ENCODE data around the gene GPR84.
A peak's percentile ranks its signal among the peaks of the same experiment; 100 is the strongest.

Gene GPR84

DNA sequence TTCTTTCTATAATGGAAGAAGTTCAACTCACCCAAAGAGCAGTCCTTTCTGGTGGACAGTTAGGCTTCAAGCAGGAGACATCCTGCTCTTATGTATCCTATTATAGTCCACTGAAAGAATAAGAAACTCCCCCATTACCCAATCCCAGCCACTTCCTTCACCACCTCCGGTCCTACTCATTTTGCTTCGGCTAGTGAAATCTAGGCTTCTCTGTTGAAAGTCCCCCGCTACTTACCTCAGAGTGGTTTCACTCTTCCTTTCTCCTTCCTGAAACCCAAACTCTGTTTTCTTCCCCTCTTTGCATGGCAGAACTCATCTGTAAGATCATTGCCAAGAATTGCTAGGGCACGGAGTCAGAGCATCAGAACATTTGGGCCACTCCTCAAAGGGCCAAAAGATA is at the start of gene GPR84:
Gene GPR84 (minus strand): TSS at position 74 of the 400 bp plus-strand sequence. CDS start 635 bp downstream, outside the sequence.
- no peak for DNase-seq

- DNase-seq = no peak
These were observed 49.3 kb upstream of the GPR84 start for GRCh38 chr12:54413284-54414190.

DNA sequence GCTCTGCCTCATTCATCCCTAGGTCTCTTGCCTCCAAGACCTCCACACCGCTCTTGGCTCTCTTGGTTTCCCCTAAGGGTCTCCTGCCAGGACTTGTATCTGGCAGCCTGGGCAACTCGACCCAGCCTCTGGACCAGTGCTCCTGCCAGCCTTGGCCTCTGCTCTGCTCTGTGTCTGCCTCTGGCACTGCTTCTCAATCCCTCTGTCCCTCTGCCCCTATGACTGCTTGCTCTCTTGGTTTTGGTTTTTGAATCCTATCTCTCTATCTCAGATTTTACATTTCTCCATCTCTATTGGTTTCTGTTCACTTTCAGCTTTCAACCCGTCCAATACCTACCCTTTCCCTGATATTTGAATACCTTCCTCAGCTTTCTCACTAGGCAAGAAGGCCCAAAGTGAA is 48.5 kb upstream of the GPR84 start:
- DNase-seq = no peak

DNA sequence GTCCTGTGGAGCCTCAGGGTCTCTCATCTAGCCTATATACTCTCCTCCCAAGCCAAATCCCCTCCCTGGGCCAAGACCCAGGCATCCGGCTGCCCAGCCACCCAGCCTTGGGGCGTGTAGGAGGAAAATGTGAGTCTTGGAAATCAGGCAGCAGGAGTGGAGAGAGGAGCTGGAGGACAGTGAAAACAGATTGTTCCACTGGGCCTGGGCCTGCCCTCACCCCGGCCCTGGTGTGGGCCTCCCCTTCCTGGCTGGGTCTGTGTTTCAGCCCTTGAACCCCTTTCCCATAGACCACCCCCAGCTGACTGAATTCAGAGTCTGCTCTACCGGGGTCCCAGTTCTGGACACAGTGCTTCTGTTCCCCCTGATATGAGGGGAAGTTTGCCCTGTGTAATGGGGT is 48.1 kb upstream of the GPR84 start:
- DNase-seq = no peak

DNA sequence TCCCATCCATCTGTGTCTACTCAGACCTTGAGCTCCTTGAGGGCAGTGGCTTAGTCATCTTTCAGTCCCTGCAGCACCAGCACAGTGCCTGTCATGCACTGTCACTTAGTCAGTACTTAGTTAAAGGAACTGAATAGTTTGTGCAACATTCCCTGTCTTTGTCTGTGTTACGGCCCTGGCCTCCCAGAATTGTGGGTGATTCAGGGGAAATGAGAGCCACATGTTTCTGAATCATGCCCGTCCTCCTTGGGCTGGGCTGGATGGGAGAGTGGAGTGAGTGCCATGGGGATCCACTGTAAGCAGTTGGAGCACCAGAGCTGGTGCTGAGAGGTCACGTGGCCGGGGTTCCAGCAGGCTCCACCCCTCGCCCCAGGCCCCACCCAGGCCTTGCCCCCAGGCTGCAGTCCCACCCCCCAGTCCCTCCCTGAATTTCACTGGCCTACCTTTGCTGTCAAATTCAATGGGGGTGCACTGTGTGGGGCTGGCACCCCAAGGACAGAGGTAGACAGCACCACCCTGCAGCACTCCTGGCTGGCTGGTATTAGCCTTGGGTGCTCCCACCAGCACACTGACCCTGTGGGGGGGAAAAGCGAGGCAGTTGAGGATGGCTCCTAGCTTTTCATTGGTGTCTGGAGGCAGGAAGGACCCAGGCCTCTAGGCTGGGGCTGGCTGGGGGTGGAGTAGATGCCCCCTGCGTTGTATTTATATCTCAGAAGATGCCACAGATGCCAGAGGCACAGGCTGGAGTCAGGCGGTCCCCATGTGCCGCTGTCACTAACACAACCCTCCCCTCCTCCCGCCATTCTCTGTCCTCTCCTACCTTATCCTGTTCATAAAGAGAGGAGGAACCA is 47.3 kb upstream of the GPR84 start:
- no peak for DNase-seq

GRCh38 chr12:54409267-54409666 is 45.0 kb upstream of the GPR84 start:
- DNase-seq = no peak

DNA sequence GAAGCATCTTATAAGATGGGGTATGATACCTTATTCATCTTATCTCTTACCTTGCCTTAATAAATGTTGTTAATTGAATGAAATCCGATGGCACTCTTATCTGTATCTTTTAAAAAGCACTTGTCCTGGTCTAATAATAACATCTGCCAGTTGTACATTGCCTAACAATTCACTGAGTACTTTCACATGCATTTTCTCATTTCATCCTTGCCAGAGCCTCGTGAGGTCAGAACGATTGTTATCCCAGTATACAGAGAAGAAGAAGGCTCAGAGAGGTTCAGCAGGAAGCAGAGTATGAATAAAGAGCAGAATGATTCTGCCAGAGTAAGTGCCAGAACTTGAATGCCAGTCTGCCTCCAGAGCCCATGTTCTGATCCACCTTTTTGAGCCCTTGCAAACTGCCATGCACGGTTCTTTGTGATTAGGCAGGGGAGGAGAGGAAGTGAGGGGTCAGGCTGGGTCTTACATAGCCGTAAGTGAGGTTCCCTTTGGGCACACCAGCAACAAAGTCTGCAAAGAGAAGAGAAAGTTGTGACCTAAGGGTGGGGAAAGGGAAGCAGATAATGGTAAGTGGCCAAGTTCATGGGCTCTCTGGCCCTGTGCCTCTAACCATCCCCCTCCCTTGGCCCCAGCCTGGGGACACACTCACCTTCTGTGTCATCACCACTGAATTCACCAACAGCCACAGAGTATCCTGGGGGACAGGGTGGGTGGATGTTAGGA is 43.1 kb upstream of the GPR84 start:
- no peak for DNase-seq

GRCh38 chr12:54405573-54405972 is 41.3 kb upstream of the GPR84 start:
- no peak for DNase-seq

DNA sequence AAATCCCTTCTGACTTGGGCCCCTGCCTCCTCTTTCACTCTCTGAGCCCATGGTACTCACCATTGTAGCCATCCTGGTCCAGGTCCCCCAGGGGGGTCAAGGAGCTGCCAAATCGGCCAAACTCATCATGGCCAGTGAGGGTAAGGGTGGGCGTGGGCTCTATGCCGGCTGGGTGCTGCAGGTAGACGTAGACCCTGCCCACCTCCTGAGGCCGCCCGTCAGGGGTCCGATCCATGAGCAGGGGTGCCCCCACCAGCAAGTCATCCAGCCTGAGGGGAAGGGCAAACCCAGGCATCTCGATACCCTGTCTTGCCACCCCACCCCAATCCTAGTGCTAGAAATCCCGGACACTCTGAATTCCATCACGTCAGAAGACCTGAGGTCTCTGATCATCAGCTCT is 40.8 kb upstream of the GPR84 start:
- DNase-seq = no peak

DNA sequence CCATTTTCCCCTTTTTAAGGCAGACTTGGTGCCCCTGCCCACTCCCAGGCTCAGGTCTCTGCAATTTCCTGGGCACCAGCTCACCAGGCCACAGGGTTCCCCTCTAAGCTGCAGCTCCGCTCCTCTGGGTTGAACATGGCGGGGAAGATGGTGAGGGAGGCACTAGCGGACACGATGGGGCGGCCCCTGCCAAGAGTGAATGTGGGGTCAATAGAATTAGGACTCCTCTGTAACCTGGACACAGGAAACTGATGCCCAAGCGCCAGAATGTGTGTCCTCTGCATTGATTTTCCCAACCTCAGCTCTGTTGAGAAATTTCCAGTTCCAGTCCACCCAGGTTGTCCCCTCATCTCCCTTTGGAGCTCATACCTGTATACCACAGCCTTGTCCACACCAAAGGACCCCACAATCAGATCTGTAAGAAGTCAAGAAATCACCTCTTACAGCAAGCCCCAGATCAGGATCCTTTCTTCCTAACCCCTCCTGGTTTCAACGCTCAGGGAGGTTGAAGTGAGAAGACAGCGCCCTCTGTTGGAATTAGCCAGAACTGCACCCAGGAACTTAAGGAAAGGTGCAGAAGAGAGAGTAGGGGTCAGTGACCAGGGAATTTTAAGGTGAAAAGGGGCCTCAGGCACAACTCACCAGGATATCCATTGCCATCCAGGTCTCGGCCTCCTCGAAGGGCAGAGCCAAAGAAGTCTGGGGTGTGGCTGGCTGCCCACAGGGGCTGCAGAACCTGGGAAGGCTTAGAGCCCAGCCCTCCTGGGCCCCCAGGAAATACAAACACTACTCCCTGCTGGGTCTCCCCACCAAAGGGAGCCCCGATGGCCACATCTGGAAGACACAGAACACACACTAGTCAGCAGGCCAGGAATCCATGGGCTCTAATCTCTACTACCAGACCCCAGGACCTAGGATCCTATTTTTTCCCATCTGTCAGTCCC is 40.0 kb upstream of the GPR84 start:
- DNase-seq = peak; percentile 59

GRCh38 chr12:54401119-54401518 is 36.8 kb upstream of the GPR84 start:
- no peak for DNase-seq

DNA sequence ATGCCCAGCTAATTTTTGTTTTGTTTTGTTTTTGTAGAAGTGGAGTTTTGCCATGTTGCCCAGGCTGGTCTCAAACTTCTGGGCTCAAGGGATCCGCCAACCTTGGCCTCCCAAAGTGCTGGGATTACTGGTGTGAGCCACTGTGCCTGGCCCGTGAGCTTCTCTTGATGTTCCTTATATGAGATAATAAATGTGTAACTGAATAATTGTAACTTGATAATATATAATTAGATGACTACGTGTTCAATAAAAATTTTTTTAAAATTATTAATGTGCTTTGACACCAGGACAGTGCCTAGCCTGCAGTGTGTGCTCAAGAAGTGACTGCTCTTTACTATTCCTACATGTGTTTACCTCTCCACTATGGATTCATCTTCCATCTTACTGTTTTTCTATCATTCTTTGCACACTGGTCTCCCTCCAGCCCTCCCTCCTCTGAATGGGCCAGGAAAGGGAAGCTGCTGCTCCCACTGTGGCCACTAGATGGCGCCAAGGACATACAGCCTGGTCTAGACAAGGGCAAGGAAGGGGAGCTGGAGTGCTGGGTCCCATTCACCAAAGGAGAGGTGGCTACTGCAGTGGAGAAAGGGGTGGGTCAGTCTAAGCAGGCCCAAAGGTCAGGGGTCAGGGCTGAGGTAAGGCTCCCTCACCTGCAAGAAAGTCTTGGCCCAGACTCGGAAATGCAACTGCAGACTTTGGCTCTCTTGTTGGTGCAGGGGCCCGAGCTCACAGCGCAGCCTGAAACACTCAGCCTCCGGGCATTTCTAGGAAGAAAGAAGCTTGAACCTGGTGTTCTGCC is 34.9 kb upstream of the GPR84 start:
- peak; percentile 79 for DNase-seq

DNA sequence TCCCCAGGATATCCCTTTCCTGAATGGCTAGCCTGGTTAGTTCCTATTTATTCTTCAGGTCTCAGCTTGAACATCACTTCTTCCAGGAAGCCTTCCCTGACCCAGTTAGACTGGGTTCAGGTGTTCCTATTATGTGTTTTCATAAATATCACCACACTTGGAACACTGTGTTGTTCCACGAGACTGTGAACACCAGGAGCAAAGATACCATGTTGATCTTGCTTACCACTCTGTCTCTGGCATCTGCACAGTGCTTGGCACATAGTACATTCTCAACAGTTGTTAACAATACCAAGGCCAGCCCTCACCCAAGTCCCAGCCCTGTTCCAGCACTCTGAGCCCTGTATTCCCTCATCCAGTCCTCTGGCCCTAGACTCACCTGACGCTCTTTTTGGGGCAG is 33.9 kb upstream of the GPR84 start:
- no peak for DNase-seq

- DNase-seq = no peak
These were observed 32.9 kb upstream of the GPR84 start for GRCh38 chr12:54397157-54397556.

- no peak for DNase-seq
These were observed 31.3 kb upstream of the GPR84 start for GRCh38 chr12:54395545-54395944.

DNA sequence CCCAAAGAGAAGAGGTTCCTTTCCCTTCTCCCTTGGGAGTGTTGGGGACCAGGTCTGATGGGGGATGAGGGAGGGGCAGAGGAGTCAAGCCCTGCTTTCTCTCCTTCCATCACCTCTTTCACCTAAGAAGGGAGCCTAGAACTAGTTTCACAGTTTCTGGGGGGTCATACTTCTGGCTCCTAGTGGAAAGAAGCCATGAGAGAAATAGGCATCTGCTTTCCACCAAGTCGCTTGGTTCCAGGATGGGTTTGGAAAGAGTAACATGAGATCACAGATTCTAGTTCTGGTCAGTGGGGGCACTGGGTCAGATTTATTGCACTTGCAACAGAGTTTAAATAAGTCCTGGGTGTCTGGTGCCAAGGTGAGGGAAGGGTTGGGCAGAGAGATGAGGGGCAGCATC is 30.7 kb upstream of the GPR84 start:
- no peak for DNase-seq

DNA sequence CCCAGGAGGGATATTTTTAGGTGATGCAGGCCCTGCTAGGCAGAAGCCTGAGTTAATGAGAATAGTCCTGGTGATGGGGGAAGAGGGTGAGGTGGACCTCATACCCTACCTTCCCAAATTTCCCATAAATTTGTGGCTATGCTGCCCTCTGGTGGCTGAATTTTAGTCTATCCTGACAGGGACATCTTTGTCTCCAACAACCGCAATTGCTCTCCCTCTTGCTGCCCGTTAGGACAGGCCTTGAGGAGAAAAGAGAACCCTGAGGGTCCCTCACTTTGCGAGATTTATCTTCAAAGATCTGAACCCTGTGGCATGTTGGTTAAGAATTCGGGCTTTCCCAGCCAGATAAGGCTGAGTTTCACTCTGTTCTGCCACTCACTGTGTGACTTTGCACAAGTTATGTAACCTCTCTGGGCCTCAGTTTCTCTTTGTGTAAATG is 30.0 kb upstream of the GPR84 start:
- DNase-seq = peak; percentile 82

GRCh38 chr12:54393743-54394142 is 29.5 kb upstream of the GPR84 start:
- no peak for DNase-seq

DNA sequence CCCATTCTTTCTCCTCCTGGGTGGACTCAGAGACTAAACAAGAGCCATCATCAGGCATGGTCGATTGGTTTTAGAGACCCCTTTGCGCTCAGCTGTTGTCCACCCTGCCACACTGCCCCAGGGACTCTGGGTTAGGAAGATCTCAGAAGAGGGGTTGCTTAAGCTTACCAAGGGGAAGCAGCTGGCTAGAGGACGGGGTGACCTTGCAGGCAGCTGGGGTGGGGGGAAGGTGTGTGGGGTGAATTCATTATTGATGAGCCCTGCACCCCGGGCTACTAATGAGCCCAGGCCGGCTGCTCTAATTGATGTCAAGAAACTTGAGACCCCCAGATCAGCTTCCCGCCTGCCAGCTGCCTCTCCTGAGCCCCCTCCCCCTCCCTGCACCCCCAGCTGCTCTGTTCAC is 28.9 kb upstream of the GPR84 start:
- no peak for DNase-seq

DNA sequence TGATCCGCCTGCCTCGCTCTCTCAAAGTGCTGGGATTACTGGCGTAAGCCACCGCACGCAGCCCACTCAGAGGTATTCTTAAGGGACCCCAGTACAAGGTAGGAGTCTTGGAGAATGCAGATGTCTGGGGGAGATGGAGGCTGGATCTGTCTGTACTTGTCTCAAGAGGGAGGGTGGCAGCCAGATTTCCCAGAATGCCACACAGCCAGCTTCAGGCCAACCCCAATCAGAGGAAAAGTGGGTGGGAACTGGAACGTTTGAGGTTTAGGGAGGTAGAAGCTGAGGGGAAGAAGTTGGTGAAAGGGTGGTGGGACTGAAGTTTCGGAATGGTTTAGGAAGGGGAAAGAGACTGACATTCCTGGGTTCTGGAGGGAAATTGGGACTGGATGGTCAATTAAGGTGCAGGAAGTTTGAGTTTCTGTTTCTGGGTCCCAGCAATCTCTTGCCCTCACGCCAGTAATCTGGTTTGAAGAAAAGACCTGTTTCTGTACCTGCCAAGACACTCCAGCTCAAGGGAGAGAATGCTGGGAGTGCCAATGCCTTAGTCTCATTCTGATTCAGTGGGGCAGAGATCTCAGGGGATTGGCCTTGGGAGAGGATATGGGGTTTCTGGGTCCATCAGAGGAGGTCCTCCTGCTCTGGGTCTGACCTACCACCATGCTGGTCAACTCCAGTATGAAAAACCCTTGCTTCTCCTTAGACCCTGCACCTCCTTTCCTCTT is 28.4 kb upstream of the GPR84 start:
- no peak for DNase-seq
